ENCODE results near the gene LEAP2.

Gene LEAP2

DNA sequence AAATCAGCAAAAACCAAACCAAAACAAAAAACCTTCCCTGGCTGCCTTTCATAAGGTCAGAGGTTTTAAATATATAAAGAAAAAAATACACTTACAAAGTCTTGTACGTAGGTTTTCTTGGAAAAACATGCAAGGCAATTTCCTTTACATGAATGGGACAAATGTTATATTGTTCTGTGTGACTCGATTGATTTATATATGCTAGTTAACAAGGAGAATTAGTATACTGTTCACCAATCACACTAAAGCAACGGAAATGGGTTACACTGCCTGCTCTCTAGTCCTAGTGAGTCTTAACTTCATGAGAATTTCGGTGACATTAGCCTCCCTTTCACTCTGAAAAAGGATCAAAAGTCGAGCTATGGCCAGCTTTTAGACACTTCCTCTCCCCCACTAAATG lies 12.7 kb upstream of the LEAP2 start:
- H3K27ac ChIP-seq: no peak overlapping the region
- TF ChIP-seq, protein P1, sequence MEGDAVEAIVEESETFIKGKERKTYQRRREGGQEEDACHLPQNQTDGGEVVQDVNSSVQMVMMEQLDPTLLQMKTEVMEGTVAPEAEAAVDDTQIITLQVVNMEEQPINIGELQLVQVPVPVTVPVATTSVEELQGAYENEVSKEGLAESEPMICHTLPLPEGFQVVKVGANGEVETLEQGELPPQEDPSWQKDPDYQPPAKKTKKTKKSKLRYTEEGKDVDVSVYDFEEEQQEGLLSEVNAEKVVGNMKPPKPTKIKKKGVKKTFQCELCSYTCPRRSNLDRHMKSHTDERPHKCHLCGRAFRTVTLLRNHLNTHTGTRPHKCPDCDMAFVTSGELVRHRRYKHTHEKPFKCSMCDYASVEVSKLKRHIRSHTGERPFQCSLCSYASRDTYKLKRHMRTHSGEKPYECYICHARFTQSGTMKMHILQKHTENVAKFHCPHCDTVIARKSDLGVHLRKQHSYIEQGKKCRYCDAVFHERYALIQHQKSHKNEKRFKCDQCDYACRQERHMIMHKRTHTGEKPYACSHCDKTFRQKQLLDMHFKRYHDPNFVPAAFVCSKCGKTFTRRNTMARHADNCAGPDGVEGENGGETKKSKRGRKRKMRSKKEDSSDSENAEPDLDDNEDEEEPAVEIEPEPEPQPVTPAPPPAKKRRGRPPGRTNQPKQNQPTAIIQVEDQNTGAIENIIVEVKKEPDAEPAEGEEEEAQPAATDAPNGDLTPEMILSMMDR (conservative IDR thresholded peaks at IDR 0.05): no peak

GRCh38 chr5:132865668-132866341 lies 7.7 kb upstream of the LEAP2 start:
- H3K27ac ChIP-seq: peak overlapping the region; percentile 85

GRCh38 chr5:132866342-132867045 lies 7.0 kb upstream of the LEAP2 start, which contains the start of the genes GDF9 and UQCRQ:
Gene GDF9, minus strand, starts transcription at chr5:132866469. Its CDS starts 1,936 bp downstream, at chr5:132864533.
Gene UQCRQ, plus strand, starts transcription at chr5:132866642. Its CDS starts 240 bp downstream, at chr5:132866882.
- TF ChIP-seq, protein P1 (conservative IDR thresholded peaks at IDR 0.05): peak; percentile 26; the same call in 1 of the 2 replicates
- H3K27ac ChIP-seq: peak within 1 kb of the TSS; percentile 85

More at GRCh38 chr5:132865668-132866341, 7.7 kb upstream of the LEAP2 start:
- TF ChIP-seq, protein P1 (conservative IDR thresholded peaks at IDR 0.05): no peak

- TF ChIP-seq, protein P1 (conservative IDR thresholded peaks at IDR 0.05): no peak
- H3K27ac ChIP-seq: peak overlapping the region; percentile 85
Observed at GRCh38 chr5:132867046-132867451, 6.4 kb upstream of the LEAP2 start.

DNA sequence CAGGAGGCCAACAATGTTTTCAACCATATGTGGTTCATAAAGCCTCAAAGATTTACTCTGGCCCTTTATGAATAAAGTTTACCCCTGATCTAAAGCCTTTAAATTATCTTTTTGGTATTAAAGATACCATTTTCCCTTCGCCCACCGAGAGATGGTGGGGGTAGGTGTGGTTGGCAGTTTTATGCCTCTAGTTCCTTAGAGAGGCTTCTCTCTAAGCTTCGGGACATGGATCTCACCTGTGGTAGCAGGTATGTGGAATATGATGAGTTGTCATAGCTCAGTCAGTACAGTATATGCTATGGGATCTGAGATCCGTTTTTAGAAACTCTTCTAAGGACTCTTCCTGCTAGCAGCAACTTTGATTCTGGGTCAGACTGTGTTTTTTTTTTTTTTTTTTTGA lies 4.7 kb upstream of the LEAP2 start:
- peak overlapping the region; percentile 2; the same call in 1 of the 2 replicates for H3K27ac ChIP-seq
- TF ChIP-seq, protein P1 (conservative IDR thresholded peaks at IDR 0.05): no peak

DNA sequence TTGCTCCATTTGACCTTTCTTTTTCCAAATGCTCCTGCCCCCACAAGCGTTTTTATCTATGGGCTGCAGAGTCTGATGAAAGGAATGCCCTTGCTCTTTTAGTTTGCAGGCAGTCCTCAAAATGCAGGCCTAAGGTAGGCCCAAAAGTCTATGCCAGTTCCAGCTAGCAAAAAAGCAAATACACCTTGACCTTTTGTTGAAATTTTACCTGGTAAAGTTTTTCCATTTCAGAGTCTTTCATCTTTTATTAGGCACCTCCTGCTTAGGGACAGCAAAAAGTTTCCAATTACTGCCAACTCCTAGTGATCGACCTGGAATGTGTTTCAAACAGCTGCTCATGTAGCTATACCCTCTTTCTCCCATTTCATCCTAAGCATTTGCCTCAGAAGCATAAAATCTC lies 2.7 kb upstream of the LEAP2 start:
- no peak overlapping the region for H3K27ac ChIP-seq
- TF ChIP-seq, protein P1 (conservative IDR thresholded peaks at IDR 0.05): no peak

DNA sequence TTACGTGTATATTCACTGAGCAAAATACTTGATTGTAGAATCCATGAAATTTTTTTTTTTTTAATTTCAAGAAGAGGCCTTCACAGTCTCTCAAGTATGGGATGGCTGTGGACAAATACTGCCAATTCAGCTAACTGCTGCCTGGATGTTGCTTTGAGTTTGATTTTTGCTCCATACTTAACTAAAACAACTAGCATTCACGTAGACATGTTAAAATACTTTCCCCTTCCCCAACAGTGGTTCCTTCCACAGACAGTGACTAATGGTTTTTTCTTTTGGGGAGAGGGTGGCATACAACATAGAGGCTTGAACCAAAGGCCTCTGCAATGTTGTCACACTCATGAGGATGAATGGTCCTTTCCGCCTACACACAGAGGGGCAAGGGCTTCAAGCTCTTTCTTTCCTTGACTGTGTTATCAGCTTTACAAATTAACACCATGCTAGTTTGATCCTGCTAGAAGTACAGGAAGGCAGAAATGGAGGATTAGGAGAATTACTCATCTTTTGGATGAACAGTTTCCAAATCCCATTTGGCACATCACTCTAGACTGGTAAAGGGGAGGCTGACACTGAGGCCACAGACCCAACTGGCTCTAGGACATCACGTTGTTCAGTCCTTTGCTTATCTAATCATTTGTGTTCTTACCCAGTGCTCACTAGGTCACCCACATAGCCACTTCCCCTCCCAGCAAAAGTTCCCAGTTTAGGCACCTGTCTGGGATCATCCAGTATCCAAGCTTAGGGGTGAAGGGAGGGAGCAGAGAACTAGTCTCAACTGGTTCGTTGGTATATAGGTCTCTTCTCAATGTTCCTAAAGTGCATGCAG lies 1.8 kb upstream of the LEAP2 start:
- H3K27ac ChIP-seq: no peak overlapping the region
- TF ChIP-seq, protein P1 (conservative IDR thresholded peaks at IDR 0.05): no peak
